Stimulated activated effector memory CD8-positive, alpha-beta T cell treated with anti-CD3 and anti-CD28 coated beads, Interleukin-12 subunit alpha, Interleukin-12 subunit beta, amount 100 ng/mL, for 72 hours (primary cell): ENCODE measurements around the gene FFAR4.

Experiments
- ATAC-seq: fragments of 150-1000 bp; cut with Tn5 transposase; 2 replicates; pipeline ENCODE4 v1.10.0; 2021
- DNase-seq, 2 donors: peaks; one replicate each; pipeline ENCODE4 v3.0.0; 2021 to 2022; ENCODE audit warnings: low spot score in 2 of 2
- H3K27ac Mint-ChIP-seq: one replicate; pipeline ENCODE4 v1.8.0; 2022; ENCODE audit warnings: mild to moderate bottlenecking, mixed read lengths
- H3K36me3 Mint-ChIP-seq: one replicate; pipeline ENCODE4 v1.8.0; 2022; ENCODE audit warnings: mild to moderate bottlenecking, mixed read lengths
- H3K4me1 Mint-ChIP-seq: one replicate; pipeline ENCODE4 v1.8.0; 2022; ENCODE audit warnings: mixed read lengths
- H3K4me3 Mint-ChIP-seq: one replicate; pipeline ENCODE4 v1.8.0; 2022; ENCODE audit warnings: mild to moderate bottlenecking, mixed read lengths
- H3K9me3 Mint-ChIP-seq: one replicate; pipeline ENCODE4 v1.8.0; 2022; ENCODE audit warnings: mixed read lengths

Gene FFAR4

DNA sequence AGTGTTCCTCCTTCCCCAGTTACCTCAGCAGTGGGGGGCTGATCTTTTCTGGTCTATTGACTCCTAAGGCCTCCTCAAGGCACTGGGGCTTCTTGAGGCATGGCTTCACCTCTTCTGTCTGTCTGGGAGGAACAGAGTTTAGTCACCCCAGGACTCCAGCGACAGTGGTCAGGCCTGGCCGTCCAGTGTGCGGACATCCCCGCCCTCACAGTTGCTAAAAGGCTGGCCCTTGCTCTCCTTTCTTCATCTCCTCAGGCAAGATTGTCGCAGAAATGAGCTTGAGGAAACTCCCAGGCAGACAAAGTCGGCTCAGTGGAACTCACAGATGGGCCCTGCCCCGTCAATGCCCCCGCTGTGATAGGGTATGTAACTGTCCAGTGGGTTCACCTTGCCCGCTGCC lies 7.0 kb upstream of the FFAR4 start:
- no peaks in the 10 kb centered on the region for H3K4me1 Mint-ChIP-seq
- no peaks in the 10 kb centered on the region for H3K9me3 Mint-ChIP-seq
- H3K36me3 Mint-ChIP-seq = no peaks in the 10 kb centered on the region
- H3K4me3 Mint-ChIP-seq = no peak overlapping the region
- ATAC-seq (no peak), DNase-seq (no peak)
- H3K27ac Mint-ChIP-seq = no peak overlapping the region

DNA sequence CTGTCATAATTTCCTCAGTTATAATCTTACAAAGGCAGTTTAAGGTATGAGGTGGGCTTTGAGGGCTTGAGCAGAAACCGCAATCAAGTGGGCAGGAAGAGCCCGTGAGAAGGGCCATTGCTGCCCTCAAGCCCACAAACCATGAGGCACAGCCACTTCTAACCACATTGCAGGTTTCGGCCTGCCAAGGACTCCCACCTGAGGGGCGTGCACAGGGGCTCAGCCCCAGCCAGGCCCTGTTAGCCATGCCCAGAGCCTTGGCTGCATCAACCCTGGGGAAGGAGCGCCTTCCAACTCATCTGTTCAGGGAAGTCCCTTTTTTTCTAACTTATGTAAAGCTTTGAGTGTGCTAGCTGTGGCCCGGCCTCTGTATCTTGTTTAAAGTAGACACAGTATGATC lies 5.9 kb upstream of the FFAR4 start:
- Mint-ChIP-seq H3K4me1 (no peaks in the 10 kb centered on the region), H3K4me3 (no peak overlapping the region), H3K27ac (no peak overlapping the region), H3K9me3 (no peaks in the 10 kb centered on the region), H3K36me3 (no peaks in the 10 kb centered on the region)
- no peak for DNase-seq
- no peak for ATAC-seq

DNA sequence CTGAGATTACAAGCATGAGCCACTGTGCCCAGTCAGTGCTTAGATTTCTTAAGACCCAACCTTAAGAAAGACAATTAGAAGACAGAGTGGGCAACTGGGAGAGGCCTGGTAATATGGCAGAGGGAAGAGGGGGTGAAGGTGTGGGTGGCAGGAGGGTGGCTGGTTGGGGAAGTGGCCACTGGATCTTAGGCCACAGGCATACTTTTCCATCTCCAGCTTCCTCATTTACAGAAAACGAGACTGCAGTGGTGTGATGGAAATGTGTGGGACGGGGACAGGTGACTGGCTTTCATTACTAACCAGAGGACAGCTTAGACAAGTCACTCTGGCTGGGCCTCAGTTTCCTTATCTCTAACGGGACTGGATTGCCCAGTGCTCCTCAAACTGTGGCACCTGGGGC lies 1.0 kb upstream of the FFAR4 start:
- H3K27ac Mint-ChIP-seq = no peak overlapping the region

DNA sequence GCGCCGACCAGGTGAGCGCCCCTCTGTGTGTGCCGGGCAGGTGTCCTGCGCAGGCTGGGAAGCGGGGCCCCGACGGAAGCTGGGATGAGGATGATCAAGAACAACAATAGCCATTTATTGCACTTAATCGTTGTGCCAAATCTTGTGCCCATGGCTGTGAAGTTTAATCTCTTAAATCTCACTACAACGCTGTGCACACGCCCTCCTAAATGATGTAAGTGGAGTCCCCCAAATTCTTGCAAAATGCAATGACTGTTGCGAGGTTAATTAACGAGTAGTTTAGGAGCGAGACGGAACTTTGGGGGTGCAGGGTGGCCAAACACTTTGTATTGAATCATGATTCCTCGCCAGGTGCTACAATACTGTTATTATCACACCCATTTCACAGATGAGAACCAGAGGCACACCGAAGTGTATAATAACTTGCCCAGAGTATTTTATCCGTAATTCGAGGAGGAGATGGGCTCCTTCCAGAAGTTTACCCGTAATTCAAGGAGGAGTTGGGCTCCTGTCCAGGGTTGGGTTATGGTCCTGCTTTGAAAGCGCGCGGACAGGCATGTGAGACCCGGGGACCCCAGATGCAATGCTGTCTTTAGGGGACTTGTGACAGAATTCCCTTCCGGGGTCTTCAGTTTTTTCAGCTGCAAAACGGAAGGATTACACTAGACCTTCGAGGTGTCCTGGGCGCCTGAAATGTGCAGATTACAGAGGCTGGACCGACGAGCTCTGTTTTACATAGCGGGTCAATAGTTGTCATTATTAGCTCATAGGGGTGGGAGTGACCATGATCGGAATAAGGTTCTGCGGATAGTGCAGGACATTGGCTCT lies 1.0 kb downstream of the FFAR4 start:
- no peak for ATAC-seq
- H3K36me3 Mint-ChIP-seq = no peaks in the 10 kb centered on the region
- DNase-seq = no peak
- H3K9me3 Mint-ChIP-seq = no peaks in the 10 kb centered on the region
- peaks cover 10% of the 10 kb centered on the region for H3K4me1 Mint-ChIP-seq
- H3K27ac Mint-ChIP-seq = no peak overlapping the region
- H3K4me3 Mint-ChIP-seq = no peak overlapping the region

More for the DNA sequence above, 1.0 kb upstream of the FFAR4 start:
- ATAC-seq (no peak), DNase-seq (no peak)
- no peaks in the 10 kb centered on the region for H3K9me3 Mint-ChIP-seq
- no peaks in the 10 kb centered on the region for H3K36me3 Mint-ChIP-seq
- H3K4me1 Mint-ChIP-seq = peaks cover 10% of the 10 kb centered on the region
- no peak overlapping the region for H3K4me3 Mint-ChIP-seq

DNA sequence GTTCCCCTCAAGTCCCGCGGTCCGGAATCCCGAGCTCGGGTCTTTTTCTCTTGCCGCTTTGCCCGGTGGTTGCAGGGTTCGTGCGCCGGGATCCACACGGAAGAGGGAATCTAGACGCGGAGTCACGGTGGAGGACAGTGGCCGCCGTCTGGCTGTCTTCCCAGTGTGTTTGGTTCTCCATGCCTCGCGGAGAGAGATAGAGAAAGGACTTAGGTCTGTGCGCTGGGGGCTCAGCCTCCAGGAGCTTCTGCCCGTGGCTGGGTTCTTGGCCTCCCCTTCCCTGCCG lies 1.6 kb downstream of the FFAR4 start:
- Mint-ChIP-seq H3K4me3 (no peak overlapping the region), H3K36me3 (no peaks in the 10 kb centered on the region), H3K4me1 (peaks cover 10% of the 10 kb centered on the region), H3K27ac (no peak overlapping the region), H3K9me3 (no peaks in the 10 kb centered on the region)
- DNase-seq = no peak
- ATAC-seq = no peak

DNA sequence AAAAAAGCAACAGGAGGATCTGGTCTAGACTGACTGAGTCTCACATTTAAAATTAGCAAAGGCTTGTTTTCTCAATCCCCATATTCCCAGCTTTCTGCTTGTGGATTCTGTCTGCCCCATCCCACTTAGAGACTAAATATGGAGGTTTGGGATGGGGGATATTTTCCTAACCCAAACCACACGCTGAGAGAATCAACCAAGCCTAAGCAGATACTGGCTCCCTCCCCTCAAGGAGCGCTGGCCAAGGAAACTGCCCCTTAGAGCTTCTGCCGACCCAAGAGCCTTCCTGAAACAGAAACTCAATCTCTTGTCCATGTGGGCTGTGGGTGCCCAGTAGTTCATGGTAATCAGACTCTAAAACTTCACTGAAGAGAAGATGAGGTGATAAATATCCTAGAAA lies 3.9 kb downstream of the FFAR4 start:
- DNase-seq (no peak), ATAC-seq (no peak)
- Mint-ChIP-seq H3K27ac (no peak overlapping the region), H3K36me3 (no peaks in the 10 kb centered on the region), H3K9me3 (no peaks in the 10 kb centered on the region), H3K4me1 (peaks cover 10% of the 10 kb centered on the region), H3K4me3 (no peak overlapping the region)

DNA sequence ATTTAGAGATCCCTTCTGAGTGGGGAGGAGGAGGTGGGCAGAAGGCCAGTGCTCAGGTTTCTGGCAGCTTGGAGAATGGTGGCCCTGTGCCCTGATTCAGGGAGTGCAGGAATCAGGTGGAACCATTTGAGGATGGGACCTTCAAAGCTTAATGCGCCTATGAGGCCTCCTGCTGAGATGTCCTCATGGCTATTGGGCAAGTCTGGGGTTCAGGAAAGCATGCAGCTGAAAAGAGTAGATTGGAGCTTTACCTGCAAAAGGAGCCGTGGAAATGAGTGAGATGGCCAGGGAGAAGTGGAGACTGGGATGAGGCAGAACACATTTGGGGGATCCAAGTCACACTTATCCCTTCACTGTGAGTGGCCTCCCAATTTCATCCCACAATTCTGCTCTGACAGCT lies 6.1 kb downstream of the FFAR4 start:
- Mint-ChIP-seq H3K4me1 (no peaks in the 10 kb centered on the region), H3K4me3 (no peak overlapping the region), H3K9me3 (no peaks in the 10 kb centered on the region), H3K36me3 (no peaks in the 10 kb centered on the region), H3K27ac (no peak overlapping the region)
- DNase-seq (no peak), ATAC-seq (no peak)

DNA sequence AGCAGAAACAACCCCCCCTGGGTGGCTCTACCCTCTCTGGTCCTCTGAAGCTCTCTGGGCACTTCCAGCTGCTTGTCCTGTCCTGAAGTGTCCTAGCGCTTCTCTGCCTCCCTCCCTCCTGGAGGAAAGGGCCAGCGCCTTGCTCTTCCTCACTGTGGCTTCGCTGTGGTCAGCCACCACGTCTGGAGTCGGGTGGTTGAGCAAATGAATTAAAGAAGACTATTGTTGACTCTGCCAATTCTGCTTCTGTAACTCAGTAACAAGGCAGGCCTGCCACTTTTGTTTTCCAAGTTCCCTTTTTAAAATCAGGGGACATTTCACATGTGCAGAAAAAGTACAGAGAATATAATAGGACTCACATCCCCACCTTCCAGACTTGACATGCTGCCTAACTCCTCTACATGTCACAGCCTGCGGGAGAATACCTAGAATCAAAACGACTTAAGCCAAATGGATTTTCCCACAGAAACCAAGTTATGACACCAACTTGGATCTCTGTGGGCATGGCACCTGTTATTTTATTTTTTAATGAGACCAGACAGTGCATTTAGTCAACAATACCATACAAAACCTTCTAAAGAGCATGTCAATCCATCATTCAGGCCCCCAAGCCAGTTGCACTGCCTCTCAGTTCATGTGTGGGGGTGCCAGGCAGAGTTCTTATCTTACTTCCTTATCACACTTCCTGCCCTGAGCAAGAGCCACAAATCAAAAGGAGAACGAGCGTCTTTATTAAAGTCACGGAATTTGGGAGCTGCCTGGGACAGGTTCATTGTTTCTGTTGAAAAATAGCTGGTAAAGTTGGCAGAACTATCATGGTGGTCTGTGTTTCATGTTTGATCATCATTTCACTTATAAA lies 6.8 kb downstream of the FFAR4 start:
- no peaks in the 10 kb centered on the region for H3K36me3 Mint-ChIP-seq
- peak; percentile 7 for ATAC-seq
- DNase-seq = no peak
- H3K9me3 Mint-ChIP-seq = no peaks in the 10 kb centered on the region
- H3K27ac Mint-ChIP-seq = no peak overlapping the region
- no peak overlapping the region for H3K4me3 Mint-ChIP-seq
- H3K4me1 Mint-ChIP-seq = no peaks in the 10 kb centered on the region

DNA sequence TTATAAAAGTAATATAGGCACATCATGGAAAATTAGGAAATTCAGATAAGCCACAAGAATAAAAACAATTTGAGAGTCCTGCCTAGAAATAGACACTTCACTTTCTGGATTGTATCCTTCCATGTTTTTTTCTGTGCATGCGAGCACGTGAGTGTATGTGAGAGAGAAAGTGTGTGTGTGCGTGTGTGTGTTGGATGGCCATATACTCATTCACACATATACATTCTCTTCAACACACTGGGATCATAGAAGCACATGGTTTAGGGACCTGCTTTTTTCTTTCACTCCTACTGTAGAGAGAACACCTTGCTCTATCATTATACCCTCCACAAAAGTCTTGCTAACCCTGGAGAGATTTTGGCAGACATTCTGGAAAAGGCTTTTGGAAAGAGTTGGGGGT lies 7.5 kb downstream of the FFAR4 start:
- no peak for DNase-seq

DNA sequence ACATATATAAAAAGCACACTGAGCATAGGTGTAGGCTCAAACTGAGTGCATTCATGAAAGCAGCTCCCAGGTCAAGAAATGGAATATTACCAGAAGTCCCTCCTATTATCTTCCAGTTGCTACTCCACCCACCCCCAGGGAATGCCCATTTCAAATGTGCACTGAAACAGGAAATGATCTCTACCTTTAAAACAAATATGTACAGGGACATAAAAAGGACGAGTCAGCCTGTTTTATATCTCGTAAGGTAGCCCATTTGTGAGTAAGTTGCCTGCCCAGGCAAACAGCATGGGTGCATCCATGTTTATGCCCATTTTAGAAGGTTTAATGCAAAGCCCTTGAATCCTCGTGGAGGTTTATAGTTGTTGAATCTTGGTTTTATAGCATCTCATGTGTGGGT lies 10.4 kb downstream of the FFAR4 start:
- Mint-ChIP-seq H3K4me1 (no peaks in the 10 kb centered on the region), H3K9me3 (peaks cover 11% of the 10 kb centered on the region), H3K36me3 (no peaks in the 10 kb centered on the region), H3K4me3 (no peak overlapping the region), H3K27ac (no peak overlapping the region)
- ATAC-seq = no peak
- no peak for DNase-seq

More for the DNA sequence above, 7.5 kb downstream of the FFAR4 start:
- Mint-ChIP-seq H3K27ac (no peak overlapping the region), H3K4me1 (no peaks in the 10 kb centered on the region), H3K36me3 (no peaks in the 10 kb centered on the region), H3K4me3 (no peak overlapping the region), H3K9me3 (no peaks in the 10 kb centered on the region)
- ATAC-seq = no peak

DNA sequence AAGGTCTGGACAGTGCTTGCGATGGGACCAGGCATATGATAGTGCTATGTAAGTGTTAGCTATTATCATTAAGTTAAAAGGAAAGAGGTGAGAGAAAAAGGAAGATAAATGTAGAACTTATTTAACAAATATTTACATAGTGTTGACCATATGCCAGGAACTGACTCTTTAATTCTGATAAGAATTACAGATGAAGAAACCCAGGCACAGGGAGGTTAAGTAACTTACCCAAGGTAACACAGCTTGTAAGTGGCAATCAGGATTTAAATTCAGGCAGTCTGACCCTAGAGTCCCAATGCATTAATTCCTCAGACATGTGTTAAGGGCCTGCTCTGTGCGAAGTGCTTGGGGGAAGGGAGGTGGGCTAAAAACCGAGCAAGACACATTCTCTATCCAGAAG lies 11.1 kb downstream of the FFAR4 start:
- Mint-ChIP-seq H3K4me3 (no peak overlapping the region), H3K9me3 (peaks cover 11% of the 10 kb centered on the region), H3K4me1 (no peaks in the 10 kb centered on the region), H3K36me3 (no peaks in the 10 kb centered on the region), H3K27ac (no peak overlapping the region)
- DNase-seq = no peak
- no peak for ATAC-seq

DNA sequence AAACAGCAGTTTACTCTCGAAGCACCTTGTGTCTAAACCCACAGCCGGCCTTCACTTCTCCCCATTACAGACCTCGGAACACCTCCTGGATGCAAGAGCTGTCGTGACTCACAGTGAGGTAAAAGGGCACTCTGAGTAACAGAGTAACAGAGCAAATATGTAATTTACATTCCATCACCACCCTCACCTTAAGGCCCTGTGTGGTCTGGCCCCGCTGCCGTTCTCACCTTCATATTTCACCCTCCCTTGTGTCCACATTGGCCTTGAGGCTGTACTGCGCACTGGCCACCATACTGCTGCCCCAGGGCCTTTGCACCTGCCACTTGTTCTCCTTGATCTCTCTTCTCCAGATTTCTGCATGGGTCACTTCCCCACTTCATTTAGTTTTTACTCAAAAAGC lies 12.6 kb downstream of the FFAR4 start:
- Mint-ChIP-seq H3K4me3 (no peak overlapping the region), H3K36me3 (no peaks in the 10 kb centered on the region), H3K27ac (no peak overlapping the region), H3K4me1 (no peaks in the 10 kb centered on the region), H3K9me3 (peaks cover 11% of the 10 kb centered on the region)
- DNase-seq = no peak
- no peak for ATAC-seq

DNA sequence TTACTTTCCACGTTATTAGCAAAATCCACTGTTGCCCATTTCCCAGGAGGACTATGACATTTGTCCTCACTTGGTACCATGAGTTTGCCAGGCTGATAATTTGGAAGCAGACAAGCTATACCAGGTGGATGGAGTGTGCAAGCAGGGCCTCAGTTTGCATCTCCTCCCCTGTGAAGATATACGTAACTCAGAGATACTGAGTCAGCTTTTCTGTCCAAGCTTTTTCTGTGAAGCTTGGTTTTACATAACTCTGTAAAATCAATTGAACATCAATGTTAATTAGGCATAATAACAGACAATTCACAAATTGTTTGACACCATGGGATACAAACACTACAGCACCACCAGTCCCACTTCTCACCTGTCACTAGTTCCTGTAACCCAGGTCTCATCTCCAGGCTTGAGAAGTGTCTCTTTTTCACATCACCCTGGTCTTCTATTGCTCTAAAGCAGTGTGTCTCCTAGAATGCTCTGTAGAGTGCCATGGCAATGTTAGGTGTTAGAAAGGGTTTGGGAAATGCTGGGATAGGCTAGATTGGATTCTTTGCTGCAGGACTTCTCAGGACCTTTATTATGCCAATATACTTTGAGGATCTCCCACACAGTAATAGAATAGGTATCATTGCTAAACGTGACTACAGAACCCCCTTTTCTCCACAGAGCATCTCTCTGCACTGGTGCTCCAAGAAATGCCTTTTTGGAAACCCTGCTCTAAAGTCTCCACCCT lies 13.7 kb downstream of the FFAR4 start:
- ATAC-seq = no peak
- H3K4me3 Mint-ChIP-seq = no peak overlapping the region
- DNase-seq = no peak
- peaks cover 11% of the 10 kb centered on the region for H3K9me3 Mint-ChIP-seq
- no peaks in the 10 kb centered on the region for H3K36me3 Mint-ChIP-seq
- H3K27ac Mint-ChIP-seq = no peak overlapping the region
- no peaks in the 10 kb centered on the region for H3K4me1 Mint-ChIP-seq

DNA sequence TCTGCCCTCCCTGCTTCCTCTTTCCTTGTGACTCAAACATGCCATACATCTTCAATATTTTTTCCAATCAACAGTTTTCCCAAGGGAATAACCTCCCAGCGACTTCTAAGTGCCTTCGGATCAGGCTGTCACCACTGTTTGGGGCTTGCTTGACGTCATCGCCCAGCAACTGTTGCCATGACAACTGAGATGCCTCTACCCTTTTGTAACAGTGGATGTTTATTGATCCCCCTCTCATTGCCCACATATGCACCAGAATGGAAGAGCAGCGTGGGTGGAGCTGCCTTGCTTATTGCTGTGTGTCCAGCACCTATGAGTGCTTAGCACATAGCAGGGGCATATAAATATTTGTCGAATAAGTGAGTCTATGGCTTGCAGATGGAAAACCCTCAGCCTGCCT lies 14.4 kb downstream of the FFAR4 start:
- peaks cover 11% of the 10 kb centered on the region for H3K9me3 Mint-ChIP-seq
- ATAC-seq (no peak), DNase-seq (no peak)
- H3K27ac Mint-ChIP-seq = no peak overlapping the region
- H3K4me3 Mint-ChIP-seq = no peak overlapping the region
- no peaks in the 10 kb centered on the region for H3K4me1 Mint-ChIP-seq
- H3K36me3 Mint-ChIP-seq = no peaks in the 10 kb centered on the region

DNA sequence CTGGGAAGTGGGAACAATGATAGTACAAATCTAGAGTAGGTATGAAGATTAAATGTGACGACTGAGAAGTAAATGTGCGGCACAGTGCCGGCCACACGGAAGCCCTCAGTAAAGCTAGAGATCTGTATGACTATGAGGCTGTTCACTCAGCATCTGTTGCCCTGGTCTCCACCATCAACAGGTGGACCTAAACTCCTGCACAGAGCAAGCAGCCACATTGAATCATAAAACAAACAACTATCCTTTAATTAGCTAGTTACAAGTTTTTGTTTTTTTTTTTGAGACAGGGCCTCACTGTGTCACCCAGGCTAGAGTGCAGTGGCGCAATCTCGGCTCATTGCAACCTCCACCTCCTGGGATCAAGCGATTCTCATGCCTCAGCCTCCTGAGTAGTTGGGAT lies 18.0 kb downstream of the FFAR4 start:
- Mint-ChIP-seq H3K4me1 (no peaks in the 10 kb centered on the region), H3K4me3 (no peak overlapping the region), H3K36me3 (no peaks in the 10 kb centered on the region), H3K9me3 (peaks cover 7% of the 10 kb centered on the region), H3K27ac (no peak overlapping the region)
- ATAC-seq (no peak), DNase-seq (no peak)
